ENCODE measurements around the gene VASN.

VASN gene

GRCh38 chr16:4378161-4378666, 6.6 kb downstream of the VASN start:
- peaks cover 94% of the 10 kb centered on the region for H3K36me3 ChIP-seq
- peaks cover under 1 to 9% of the 10 kb centered on the region in 2 experiments for H3K4me1 ChIP-seq (ENCODE audit: control insufficient read depth in 1 of 2, insufficient read depth in 1 of 2, low read depth in 1 of 2, low read length in 1 of 2)
- no peak for TF ChIP-seq CTCF (IDR thresholded peaks at IDR 0.05)
- H3K9me3 ChIP-seq, result no peaks in the 10 kb centered on the region
- H3K27me3 ChIP-seq, result peaks cover 8% of the 10 kb centered on the region
- no peak overlapping the region for H3K27ac ChIP-seq
- no peak overlapping the region for H3K4me3 ChIP-seq (ENCODE audit: low read depth in 1 of 2, low read length in 1 of 2)

- Histone ChIP-seq H3K27me3 (no peaks in the 10 kb centered on the region), H3K36me3 (peaks cover 96% of the 10 kb centered on the region), H3K4me3 (ENCODE audit: low read depth in 1 of 2, low read length in 1 of 2) (no peak overlapping the region), H3K9me3 (no peaks in the 10 kb centered on the region), H3K4me1 (ENCODE audit: control insufficient read depth in 1 of 2, insufficient read depth in 1 of 2, low read depth in 1 of 2, low read length in 1 of 2) (no peaks in the 10 kb centered on the region), H3K27ac (no peak overlapping the region)
- TF ChIP-seq CTCF (IDR thresholded peaks at IDR 0.05), result no peak
Measured at GRCh38 chr16:4378999-4379690, 7.5 kb downstream of the VASN start.

GRCh38 chr16:4380119-4381063, 8.7 kb downstream of the VASN start:
- Histone ChIP-seq H3K27ac (no peak overlapping the region), H3K27me3 (no peaks in the 10 kb centered on the region), H3K4me1 (ENCODE audit: control insufficient read depth in 1 of 2, insufficient read depth in 1 of 2, low read depth in 1 of 2, low read length in 1 of 2) (no peaks in the 10 kb centered on the region), H3K36me3 (peaks cover 96% of the 10 kb centered on the region), H3K4me3 (ENCODE audit: low read depth in 1 of 2, low read length in 1 of 2) (no peak overlapping the region), H3K9me3 (no peaks in the 10 kb centered on the region)
- TF ChIP-seq CTCF (IDR thresholded peaks at IDR 0.05), result no peak

- Histone ChIP-seq H3K4me1 (ENCODE audit: control insufficient read depth in 1 of 2, insufficient read depth in 1 of 2, low read depth in 1 of 2, low read length in 1 of 2) (no peaks in the 10 kb centered on the region), H3K36me3 (peaks cover 96% of the 10 kb centered on the region), H3K9me3 (no peaks in the 10 kb centered on the region), H3K27ac (no peak overlapping the region), H3K4me3 (ENCODE audit: low read depth in 1 of 2, low read length in 1 of 2) (no peak overlapping the region), H3K27me3 (no peaks in the 10 kb centered on the region)
- no peak for TF ChIP-seq CTCF (IDR thresholded peaks at IDR 0.05)
Measured at GRCh38 chr16:4381072-4381934, 9.7 kb downstream of the VASN start.

Data from neutrophil (primary cell).